ENCODE results near the gene ANKLE2. TPM values are rescaled to one million over a fixed set of nuclear protein-coding genes. Genes with fewer than 3 reads are reported as not detected.

The ANKLE2 gene
- total RNA-seq, 2 donors from 2014 or later, result 33.7 to 41.8 TPM

DNA sequence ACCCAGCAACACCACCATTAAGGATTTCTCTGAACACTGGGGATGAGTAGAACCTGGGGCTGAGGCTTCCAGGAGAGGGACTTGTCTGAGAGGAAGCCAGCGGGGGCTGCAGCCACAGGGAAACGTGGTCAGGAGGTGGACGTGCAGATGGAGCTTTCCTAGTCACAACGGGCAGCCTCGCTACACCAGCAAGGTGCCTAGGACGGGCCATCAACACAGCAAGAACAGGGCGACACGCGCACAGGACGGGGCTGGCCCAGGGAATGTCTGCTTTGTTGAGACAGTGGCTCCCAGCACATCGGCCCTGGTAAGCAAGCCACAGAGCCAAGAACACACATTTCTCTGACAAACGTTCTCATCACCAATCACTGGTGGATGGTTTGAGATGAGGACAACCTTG is 25.3 kb downstream of the ANKLE2 start:
- Histone ChIP-seq H3K9ac (ENCODE audit: low read depth in 2 of 2, low read length in 2 of 2) (no peak overlapping the region), H3K4me1 (no peaks in the 10 kb centered on the region), H3K27ac (no peak overlapping the region), H3K36me3 (peaks cover 20% of the 10 kb centered on the region), H3K9me3 (no peaks in the 10 kb centered on the region), H3K27me3 (no peaks in the 10 kb centered on the region), H3K4me3 (no peak overlapping the region)
- no peak for DNase-seq
- intact Hi-C loops (cut with DNase I), result no loop called here
- TF ChIP-seq, protein P1, sequence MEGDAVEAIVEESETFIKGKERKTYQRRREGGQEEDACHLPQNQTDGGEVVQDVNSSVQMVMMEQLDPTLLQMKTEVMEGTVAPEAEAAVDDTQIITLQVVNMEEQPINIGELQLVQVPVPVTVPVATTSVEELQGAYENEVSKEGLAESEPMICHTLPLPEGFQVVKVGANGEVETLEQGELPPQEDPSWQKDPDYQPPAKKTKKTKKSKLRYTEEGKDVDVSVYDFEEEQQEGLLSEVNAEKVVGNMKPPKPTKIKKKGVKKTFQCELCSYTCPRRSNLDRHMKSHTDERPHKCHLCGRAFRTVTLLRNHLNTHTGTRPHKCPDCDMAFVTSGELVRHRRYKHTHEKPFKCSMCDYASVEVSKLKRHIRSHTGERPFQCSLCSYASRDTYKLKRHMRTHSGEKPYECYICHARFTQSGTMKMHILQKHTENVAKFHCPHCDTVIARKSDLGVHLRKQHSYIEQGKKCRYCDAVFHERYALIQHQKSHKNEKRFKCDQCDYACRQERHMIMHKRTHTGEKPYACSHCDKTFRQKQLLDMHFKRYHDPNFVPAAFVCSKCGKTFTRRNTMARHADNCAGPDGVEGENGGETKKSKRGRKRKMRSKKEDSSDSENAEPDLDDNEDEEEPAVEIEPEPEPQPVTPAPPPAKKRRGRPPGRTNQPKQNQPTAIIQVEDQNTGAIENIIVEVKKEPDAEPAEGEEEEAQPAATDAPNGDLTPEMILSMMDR (IDR thresholded peaks at IDR 0.05), result no peak

DNA sequence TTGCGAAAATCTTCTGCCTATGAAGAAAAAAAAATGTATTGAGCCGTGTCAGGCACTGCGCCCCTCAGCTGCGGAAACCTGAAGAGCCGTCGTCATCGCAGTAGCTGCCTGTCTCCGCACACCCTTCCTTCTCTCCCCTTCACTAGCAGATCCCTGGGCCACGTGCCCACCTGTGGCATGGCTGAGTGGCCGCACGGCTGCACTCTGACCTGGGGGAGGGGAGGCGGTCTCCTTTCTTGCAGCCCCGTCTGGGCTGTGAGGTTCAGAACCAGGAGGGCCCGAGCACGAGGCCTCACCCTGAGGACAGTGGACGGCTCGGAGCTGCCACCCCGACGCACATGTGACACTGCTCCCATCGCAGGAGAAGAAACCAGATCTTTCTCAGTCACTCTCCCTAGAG is 26.1 kb downstream of the ANKLE2 start:
- no peaks in the 10 kb centered on the region for H3K9me3 ChIP-seq

DNA sequence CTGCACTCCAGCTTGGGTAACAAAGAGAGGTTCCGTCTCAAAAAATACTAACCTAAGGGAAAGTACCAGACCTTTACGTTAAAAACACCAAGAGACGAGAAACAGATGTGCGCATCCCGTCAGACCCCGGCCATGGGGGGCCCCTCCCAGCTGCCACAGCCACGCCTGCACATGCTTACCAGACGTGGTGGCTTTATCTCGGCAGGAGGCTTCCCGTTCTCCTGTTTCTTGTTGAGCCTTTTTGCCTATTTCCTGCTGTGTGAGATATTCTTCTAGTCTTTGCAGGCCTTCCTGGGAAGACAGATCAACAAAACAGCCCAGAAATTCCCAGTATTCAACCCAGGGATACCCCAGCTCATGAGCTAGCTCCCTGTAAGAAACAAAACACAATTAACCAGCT is 27.4 kb downstream of the ANKLE2 start:
- H3K4me3 ChIP-seq, result no peak overlapping the region
- no peaks in the 10 kb centered on the region for H3K27me3 ChIP-seq
- H3K9me3 ChIP-seq, result no peaks in the 10 kb centered on the region
- peaks cover 15% of the 10 kb centered on the region for H3K36me3 ChIP-seq
- DNase-seq, result no peak
- TF ChIP-seq, protein P1 (IDR thresholded peaks at IDR 0.05), result no peak
- no peaks in the 10 kb centered on the region for H3K4me1 ChIP-seq
- intact Hi-C loops (cut with DNase I), result no loop called here
- H3K9ac ChIP-seq (ENCODE audit: low read depth in 2 of 2, low read length in 2 of 2), result no peak overlapping the region
- no peak overlapping the region for H3K27ac ChIP-seq

More for the DNA sequence above, 26.1 kb downstream of the ANKLE2 start:
- Histone ChIP-seq H3K36me3 (peaks cover 20% of the 10 kb centered on the region), H3K4me3 (no peak overlapping the region), H3K4me1 (no peaks in the 10 kb centered on the region), H3K9ac (ENCODE audit: low read depth in 2 of 2, low read length in 2 of 2) (no peak overlapping the region), H3K27me3 (no peaks in the 10 kb centered on the region), H3K27ac (no peak overlapping the region)
- DNase-seq, result no peak
- TF ChIP-seq, protein P1 (IDR thresholded peaks at IDR 0.05), result no peak
- intact Hi-C loops (cut with DNase I), result no loop called here

DNA sequence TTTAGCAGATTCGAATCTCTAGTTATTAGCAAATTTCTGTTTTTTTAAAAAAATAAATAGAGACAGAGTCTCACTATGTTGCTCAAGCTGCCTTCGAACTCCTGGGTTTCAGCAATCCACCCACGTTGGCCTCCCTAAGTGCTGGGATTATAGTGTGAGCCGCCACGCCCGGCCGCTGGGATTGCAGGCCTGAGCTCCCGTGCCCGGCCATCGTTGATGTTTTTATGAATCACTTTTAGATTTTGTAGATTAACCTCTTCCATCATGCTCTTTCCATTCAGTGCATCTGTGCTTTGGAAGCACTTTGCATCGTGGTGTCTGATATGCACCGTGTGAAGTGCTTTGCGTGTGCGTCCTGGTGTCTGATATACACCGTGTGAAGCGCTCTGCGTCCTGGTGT is 30.1 kb downstream of the ANKLE2 start:
- H3K4me3 ChIP-seq, result no peak overlapping the region
- no peaks in the 10 kb centered on the region for H3K9me3 ChIP-seq
- no peaks in the 10 kb centered on the region for H3K27me3 ChIP-seq
- TF ChIP-seq, protein P1 (IDR thresholded peaks at IDR 0.05), result no peak
- no peak overlapping the region for H3K27ac ChIP-seq
- H3K9ac ChIP-seq (ENCODE audit: low read depth in 2 of 2, low read length in 2 of 2), result no peak overlapping the region
- H3K36me3 ChIP-seq, result peaks cover 7% of the 10 kb centered on the region
- intact Hi-C loops (cut with DNase I), result no loop called here
- DNase-seq, result no peak
- no peaks in the 10 kb centered on the region for H3K4me1 ChIP-seq

DNA sequence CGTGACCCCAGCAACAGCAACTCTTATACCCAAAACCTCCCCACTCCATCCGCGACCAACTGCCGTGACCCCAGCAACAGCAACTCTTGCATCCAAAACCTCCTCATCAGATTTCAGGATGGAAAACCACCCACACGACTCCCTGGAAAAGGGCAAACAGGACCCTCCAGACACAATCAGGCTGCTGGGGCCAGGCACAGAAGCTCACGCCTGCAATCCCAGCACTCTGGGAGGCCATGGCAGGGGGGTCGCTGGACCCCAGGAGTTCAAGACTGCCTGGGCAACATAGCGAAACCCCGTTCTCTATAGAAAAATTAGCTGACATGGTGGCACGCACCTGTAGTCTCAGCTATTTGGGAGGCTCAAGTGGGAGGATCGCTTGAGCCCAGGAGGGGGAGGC is 31.3 kb downstream of the ANKLE2 start:
- TF ChIP-seq, protein P1 (IDR thresholded peaks at IDR 0.05), result no peak
- no peaks in the 10 kb centered on the region for H3K27me3 ChIP-seq
- H3K9ac ChIP-seq (ENCODE audit: low read depth in 2 of 2, low read length in 2 of 2), result no peak overlapping the region
- H3K36me3 ChIP-seq, result peaks cover 7% of the 10 kb centered on the region
- no peaks in the 10 kb centered on the region for H3K9me3 ChIP-seq
- H3K4me1 ChIP-seq, result no peaks in the 10 kb centered on the region
- intact Hi-C loops (cut with DNase I), result no loop called here
- no peak for DNase-seq
- H3K27ac ChIP-seq, result no peak overlapping the region
- no peak overlapping the region for H3K4me3 ChIP-seq

Data from colonic mucosa (tissue), 4 donors.